Immature natural killer cell (primary cell): ENCODE measurements around the gene PLXNA2. TPM values are rescaled to one million over a fixed set of nuclear protein-coding genes. Genes with fewer than 3 reads are reported as not detected.

Source experiments
- DNase-seq, 3 donors: peaks; one replicate each; pipeline ENCODE4 v3.0.0; 2022; ENCODE audit warnings: mixed read lengths in 1 of 3
- H3K27ac Mint-ChIP-seq, 6 donors: one replicate each; pipeline ENCODE4 v1.8.0; 2020; ENCODE audit warnings: mixed read lengths in 6 of 6, mild to moderate bottlenecking in 5 of 6, inconsistent platforms in 4 of 6, moderate library complexity in 3 of 6
- H3K27me3 Mint-ChIP-seq, 3 donors: one replicate each; pipeline ENCODE4 v1.8.0; 2020 to 2021; ENCODE audit warnings: low read depth in 3 of 3, mild to moderate bottlenecking in 3 of 3, mixed read lengths in 3 of 3, moderate library complexity in 3 of 3, inconsistent platforms in 1 of 3
- H3K36me3 Mint-ChIP-seq, 3 donors: one replicate each; pipeline ENCODE4 v1.8.0; 2020; ENCODE audit warnings: mixed read lengths in 3 of 3, inconsistent platforms in 2 of 3, mild to moderate bottlenecking in 2 of 3
- H3K4me1 Mint-ChIP-seq, 2 donors: one replicate each; pipeline ENCODE4 v1.8.0; 2020; ENCODE audit warnings: inconsistent platforms in 2 of 2, mild to moderate bottlenecking in 2 of 2, mixed read lengths in 2 of 2, moderate library complexity in 1 of 2
- H3K4me3 Mint-ChIP-seq, 5 donors: one replicate each; pipeline ENCODE4 v1.8.0; 2020; ENCODE audit warnings: mild to moderate bottlenecking in 5 of 5, mixed read lengths in 5 of 5, inconsistent platforms in 3 of 5, moderate library complexity in 3 of 5
- H3K9me3 Mint-ChIP-seq, 6 donors: one replicate each; pipeline ENCODE4 v1.8.0; 2020; ENCODE audit warnings: mild to moderate bottlenecking in 6 of 6, mixed read lengths in 6 of 6, inconsistent platforms in 4 of 6, moderate library complexity in 3 of 6
- polyA plus RNA-seq, 3 donors: library from polyadenylated mRNA; unstranded; fragments of 300-500 nt; fragmentation: Illumina TruSeq; gene quantifications; one replicate each; pipeline ENCODE4 v1.2.3, GENCODE V29; 2021

The PLXNA2 gene
- polyA plus RNA-seq, 3 donors from 2014 or later, result 0.22 TPM; not detected in 2

- Mint-ChIP-seq H3K9me3 (no peaks in the 10 kb centered on the region), H3K4me3 (no peak overlapping the region), H3K27me3 (peaks cover 0 to 10% (median 7%) of the 10 kb centered on the region in 3 donors), H3K36me3 (no peaks in the 10 kb centered on the region), H3K4me1 (no peaks in the 10 kb centered on the region), H3K27ac (no peak overlapping the region)
- no peak for DNase-seq
Measured at GRCh38 chr1:207993477-207994445, 250.4 kb downstream of the PLXNA2 start.

GRCh38 chr1:207992677-207993236, 251.4 kb downstream of the PLXNA2 start:
- Mint-ChIP-seq H3K36me3 (no peaks in the 10 kb centered on the region), H3K4me3 (no peak overlapping the region), H3K4me1 (no peaks in the 10 kb centered on the region), H3K9me3 (no peaks in the 10 kb centered on the region), H3K27me3 (peaks cover 2 to 10% (median 7%) of the 10 kb centered on the region in 3 donors), H3K27ac (no peak overlapping the region)
- no peak for DNase-seq

- H3K4me3 Mint-ChIP-seq, result no peak overlapping the region
- H3K36me3 Mint-ChIP-seq, result no peaks in the 10 kb centered on the region
- peaks cover 3 to 10% (median 7%) of the 10 kb centered on the region in 3 donors for H3K27me3 Mint-ChIP-seq
- H3K4me1 Mint-ChIP-seq, result no peaks in the 10 kb centered on the region
- DNase-seq, result no peak
- H3K9me3 Mint-ChIP-seq, result no peaks in the 10 kb centered on the region
- H3K27ac Mint-ChIP-seq, result no peak overlapping the region
Measured at GRCh38 chr1:207991583-207992026, 252.6 kb downstream of the PLXNA2 start.

GRCh38 chr1:207990876-207991582, 253.2 kb downstream of the PLXNA2 start:
- H3K4me1 Mint-ChIP-seq, result no peaks in the 10 kb centered on the region
- H3K36me3 Mint-ChIP-seq, result no peaks in the 10 kb centered on the region
- no peaks in the 10 kb centered on the region for H3K9me3 Mint-ChIP-seq
- peaks cover 3 to 8% (median 7%) of the 10 kb centered on the region in 3 donors for H3K27me3 Mint-ChIP-seq
- no peak for DNase-seq
- H3K27ac Mint-ChIP-seq, result no peak overlapping the region
- no peak overlapping the region for H3K4me3 Mint-ChIP-seq

GRCh38 chr1:207990455-207990854, 253.7 kb downstream of the PLXNA2 start:
- H3K36me3 Mint-ChIP-seq, result no peaks in the 10 kb centered on the region
- no peak overlapping the region for H3K27ac Mint-ChIP-seq
- no peak overlapping the region for H3K4me3 Mint-ChIP-seq
- H3K4me1 Mint-ChIP-seq, result no peaks in the 10 kb centered on the region
- peaks cover 3 to 8% (median 7%) of the 10 kb centered on the region in 3 donors for H3K27me3 Mint-ChIP-seq
- H3K9me3 Mint-ChIP-seq, result no peaks in the 10 kb centered on the region
- no peak for DNase-seq

GRCh38 chr1:207988326-207989165, 255.6 kb downstream of the PLXNA2 start:
- H3K4me3 Mint-ChIP-seq, result no peak overlapping the region
- H3K36me3 Mint-ChIP-seq, result no peaks in the 10 kb centered on the region

GRCh38 chr1:207987164-207987563, 257.0 kb downstream of the PLXNA2 start:
- H3K27ac Mint-ChIP-seq, result no peak overlapping the region
- no peak for DNase-seq
- no peak overlapping the region for H3K4me3 Mint-ChIP-seq
- H3K27me3 Mint-ChIP-seq, result peaks cover 3 to 11% (median 4%) of the 10 kb centered on the region in 3 donors
- H3K4me1 Mint-ChIP-seq, result no peaks in the 10 kb centered on the region
- no peaks in the 10 kb centered on the region for H3K36me3 Mint-ChIP-seq
- no peaks in the 10 kb centered on the region for H3K9me3 Mint-ChIP-seq

More at GRCh38 chr1:207988326-207989165, 255.6 kb downstream of the PLXNA2 start:
- Mint-ChIP-seq H3K27me3 (peaks cover 3 to 8% (median 7%) of the 10 kb centered on the region in 3 donors), H3K27ac (no peak overlapping the region), H3K9me3 (no peaks in the 10 kb centered on the region), H3K4me1 (no peaks in the 10 kb centered on the region)
- no peak for DNase-seq

GRCh38 chr1:207985996-207986395, 258.2 kb downstream of the PLXNA2 start:
- H3K36me3 Mint-ChIP-seq, result no peaks in the 10 kb centered on the region
- no peaks in the 10 kb centered on the region for H3K4me1 Mint-ChIP-seq
- no peak overlapping the region for H3K27ac Mint-ChIP-seq
- peaks cover 3 to 11% (median 4%) of the 10 kb centered on the region in 3 donors for H3K27me3 Mint-ChIP-seq
- no peaks in the 10 kb centered on the region for H3K9me3 Mint-ChIP-seq
- no peak for DNase-seq
- H3K4me3 Mint-ChIP-seq, result no peak overlapping the region

GRCh38 chr1:207984831-207985572, 259.2 kb downstream of the PLXNA2 start:
- no peak for DNase-seq
- Mint-ChIP-seq H3K27ac (no peak overlapping the region), H3K4me1 (no peaks in the 10 kb centered on the region), H3K9me3 (no peaks in the 10 kb centered on the region), H3K36me3 (no peaks in the 10 kb centered on the region), H3K4me3 (no peak overlapping the region), H3K27me3 (peaks cover 2 to 8% (median 3%) of the 10 kb centered on the region in 3 donors)

- no peak for DNase-seq
- Mint-ChIP-seq H3K9me3 (no peaks in the 10 kb centered on the region), H3K27ac (no peak overlapping the region), H3K4me1 (no peaks in the 10 kb centered on the region), H3K36me3 (no peaks in the 10 kb centered on the region), H3K4me3 (no peak overlapping the region), H3K27me3 (peaks cover 0 to 5% (median 4%) of the 10 kb centered on the region in 3 donors)
Measured at GRCh38 chr1:207983044-207983635, 261.0 kb downstream of the PLXNA2 start.

GRCh38 chr1:207981976-207982375, 262.2 kb downstream of the PLXNA2 start:
- Mint-ChIP-seq H3K9me3 (no peaks in the 10 kb centered on the region), H3K4me3 (no peak overlapping the region), H3K27me3 (peaks cover 0 to 5% (median 4%) of the 10 kb centered on the region in 3 donors), H3K27ac (no peak overlapping the region), H3K4me1 (no peaks in the 10 kb centered on the region), H3K36me3 (no peaks in the 10 kb centered on the region)
- DNase-seq, result no peak

- DNase-seq, result no peak
- peaks cover 2 to 11% (median 3%) of the 10 kb centered on the region in 3 donors for H3K27me3 Mint-ChIP-seq
- H3K9me3 Mint-ChIP-seq, result no peaks in the 10 kb centered on the region
- H3K4me1 Mint-ChIP-seq, result no peaks in the 10 kb centered on the region
- H3K36me3 Mint-ChIP-seq, result no peaks in the 10 kb centered on the region
- no peak overlapping the region for H3K4me3 Mint-ChIP-seq
- H3K27ac Mint-ChIP-seq, result no peak overlapping the region
Measured at GRCh38 chr1:207978441-207978840, 265.7 kb downstream of the PLXNA2 start.
